ENCODE results near the gene ATP2A2.
"Not testable (repeated sequence)": the region's sequence is repeated elsewhere in the genome, so short reads cannot be mapped to it uniquely, and the experiment has no call there.

Gene ATP2A2

DNA sequence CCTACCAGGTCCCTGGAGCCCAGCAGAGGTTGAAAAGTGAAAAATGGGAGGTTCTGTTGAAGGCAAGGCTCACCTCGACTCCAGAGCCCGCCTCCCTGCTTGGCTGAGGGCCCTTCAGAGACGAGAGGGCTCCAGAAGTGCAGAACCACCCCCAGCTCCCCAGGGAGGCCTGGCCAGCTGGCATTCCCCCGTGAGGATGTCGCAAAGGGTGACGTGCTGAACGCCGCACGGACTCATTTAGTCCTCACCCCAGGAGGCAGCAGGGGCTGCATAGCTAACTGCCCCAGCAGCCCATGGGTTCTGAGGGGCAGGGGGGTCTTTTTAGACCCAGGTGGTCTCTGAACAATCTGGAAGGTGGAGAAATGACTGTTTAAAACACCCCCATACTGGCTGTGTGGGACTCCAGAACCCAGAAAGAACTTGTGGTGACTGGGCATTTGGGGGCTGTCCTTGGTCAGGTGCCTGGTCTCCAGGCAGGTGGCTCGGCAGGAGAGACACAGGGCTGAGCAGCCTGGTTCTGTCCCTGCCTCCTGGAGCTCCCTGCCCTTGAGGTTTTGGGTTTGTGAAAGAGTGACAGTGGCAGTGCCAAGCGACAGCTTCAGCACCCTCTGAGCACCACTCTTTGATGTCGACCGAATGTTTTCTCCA is 90.5 kb downstream of the ATP2A2 start:
- no peak for DNase-seq

DNA sequence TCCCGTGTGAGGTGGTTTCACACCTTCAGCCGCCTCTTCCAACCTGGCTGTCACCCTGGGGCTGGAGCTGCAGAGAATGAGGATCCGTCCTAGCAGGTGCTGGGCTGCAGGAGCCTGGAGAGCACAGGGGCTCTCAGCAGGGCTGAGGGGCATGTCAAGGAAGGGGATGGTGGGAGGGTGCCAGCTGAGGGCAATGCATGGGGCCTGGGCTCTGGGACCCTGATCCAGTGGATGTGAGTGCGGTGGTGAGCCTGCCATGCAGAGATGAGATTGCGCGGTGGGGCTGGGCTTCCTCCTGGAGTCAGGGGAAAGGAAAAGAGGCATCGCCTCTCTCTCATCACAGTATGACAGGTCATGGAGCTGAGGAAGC is 91.0 kb downstream of the ATP2A2 start:
- no peak for DNase-seq

DNA sequence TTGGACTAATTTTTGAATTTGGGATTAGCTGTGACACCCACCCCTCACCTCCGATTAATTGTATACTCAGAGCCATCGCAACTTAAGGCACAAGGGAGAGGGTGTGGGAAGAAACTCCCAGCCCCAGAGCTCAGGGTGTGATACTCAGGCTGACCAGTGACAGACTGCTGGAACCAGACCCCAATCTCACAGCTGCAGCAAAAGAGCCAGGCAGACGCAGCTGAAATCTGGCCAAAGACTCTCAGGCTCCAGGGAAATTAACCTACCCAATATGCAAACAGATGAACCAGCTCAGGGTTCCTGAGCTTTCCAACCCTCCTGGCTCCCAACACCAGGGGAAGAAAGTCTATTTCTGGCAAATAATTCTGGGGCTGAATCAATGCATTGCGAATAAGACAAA is 92.0 kb downstream of the ATP2A2 start:
- DNase-seq = no peak

DNA sequence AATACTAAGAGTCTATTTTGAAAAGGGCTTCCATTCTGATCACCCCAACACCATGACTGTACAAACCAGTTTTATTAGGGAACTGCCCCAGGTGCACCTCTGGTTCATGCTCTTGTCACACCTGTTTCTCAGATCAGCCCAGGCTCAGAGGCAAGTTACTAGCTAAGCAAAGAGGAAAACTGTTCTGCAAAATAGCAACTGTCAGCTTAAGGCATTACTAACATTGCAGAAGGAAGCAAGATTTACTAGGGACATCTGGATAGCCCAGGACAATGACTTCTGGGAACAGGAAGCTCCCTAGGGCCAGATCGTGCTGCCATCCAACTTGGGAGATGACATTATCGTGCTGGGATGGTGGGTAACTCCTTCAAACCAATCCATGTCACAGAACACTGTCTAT is 92.4 kb downstream of the ATP2A2 start:
- no peak for DNase-seq

DNA sequence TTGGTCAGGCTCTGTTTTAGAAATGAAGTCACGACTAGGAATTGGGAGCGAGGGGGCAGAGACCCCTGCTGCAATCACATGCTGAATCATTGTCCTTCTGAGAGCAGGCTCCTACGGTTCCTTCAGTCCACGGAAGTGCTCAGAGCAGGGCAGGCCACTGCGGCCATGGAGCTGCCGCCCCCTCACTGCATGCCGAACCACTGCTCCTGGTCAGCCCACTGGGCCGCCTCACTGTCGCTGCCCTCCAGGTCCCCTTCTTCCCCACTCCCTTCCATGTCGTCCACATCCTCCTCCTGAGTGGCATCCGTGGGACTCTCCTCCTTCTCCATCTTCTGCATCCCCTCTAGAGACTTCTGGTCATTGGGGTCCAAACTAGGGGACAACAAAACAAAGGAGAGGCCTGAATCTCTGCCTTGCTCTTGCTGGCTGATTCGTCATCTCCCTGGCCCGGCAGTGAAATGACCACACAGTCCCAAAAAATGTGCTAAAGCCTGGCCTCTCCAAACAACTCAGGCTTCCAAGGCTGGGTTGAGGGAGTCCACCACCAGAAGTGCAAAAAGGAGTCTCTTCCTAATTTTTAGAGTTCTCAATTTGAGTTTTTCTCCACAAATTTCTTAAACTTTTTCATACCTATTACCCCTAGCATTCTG is 93.0 kb downstream of the ATP2A2 start:
- no peak for DNase-seq

DNA sequence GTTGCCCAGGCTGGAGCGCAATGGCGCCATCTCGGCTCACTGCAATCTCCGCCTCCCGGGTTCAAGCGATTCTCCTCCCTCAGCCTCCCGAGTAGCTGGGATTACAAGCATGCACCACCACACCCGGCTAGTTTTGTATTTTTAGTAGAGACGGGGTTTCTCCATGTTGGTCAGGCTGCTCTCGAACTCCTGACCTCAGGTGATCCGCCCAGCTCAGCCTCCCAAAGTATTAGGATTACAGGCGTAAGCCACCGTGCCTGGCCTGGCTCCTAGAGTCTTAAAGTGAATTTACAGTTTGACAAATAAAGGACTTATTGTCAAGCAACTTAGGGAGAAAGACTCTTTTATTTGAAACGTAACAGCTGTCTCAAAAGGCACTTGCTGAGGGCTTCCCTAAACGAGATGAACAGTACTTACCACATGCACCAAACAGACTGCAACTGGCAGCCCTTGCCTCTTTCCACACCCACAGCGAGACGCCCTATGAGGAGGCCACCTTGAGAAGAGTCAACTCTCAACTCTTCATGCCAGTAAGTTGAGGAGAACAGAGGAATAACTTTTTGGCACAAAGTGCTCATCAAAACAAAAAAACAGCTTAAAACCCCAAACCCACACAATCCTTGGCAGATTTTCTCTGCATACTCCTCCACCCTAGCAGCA is 97.2 kb downstream of the ATP2A2 start:
- not testable (repeated sequence) for DNase-seq

DNA sequence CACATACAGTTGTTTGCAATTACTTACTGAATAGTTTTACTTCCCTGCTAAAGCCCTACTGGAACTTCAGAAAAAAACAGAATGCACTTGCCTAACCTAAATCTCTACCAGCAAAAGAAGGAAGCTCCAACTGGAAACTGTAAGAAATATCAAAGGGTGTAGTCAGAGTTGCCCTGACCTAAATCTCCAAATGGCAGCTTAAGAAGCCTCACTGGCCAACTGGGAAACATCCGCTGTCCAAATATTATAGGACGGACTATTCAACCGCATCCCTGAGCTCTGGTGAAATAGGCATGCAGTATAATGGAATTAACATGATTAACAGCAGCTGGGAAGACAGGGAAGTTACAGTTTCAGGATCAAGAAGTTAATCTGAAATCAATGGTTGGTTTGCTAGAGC is 98.2 kb downstream of the ATP2A2 start:
- DNase-seq = no peak

DNA sequence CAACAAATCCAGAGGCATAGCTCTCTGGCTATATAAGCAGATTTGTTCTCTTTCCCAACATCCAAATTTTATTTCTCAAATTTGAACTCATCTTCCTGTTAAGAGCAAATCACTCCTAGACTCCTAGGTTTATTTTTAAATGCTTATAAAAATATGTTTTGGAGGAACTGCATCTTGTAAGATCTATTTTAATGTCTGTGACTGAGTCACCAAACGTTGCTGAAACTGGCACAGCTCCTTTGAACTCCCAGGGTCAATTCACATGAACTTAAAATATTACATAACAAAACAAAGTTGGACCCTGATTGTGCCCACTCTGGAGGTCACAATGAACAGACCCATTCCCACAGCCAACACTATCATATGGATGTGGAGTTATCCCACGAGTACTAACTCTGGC is 98.6 kb downstream of the ATP2A2 start:
- DNase-seq = no peak

DNA sequence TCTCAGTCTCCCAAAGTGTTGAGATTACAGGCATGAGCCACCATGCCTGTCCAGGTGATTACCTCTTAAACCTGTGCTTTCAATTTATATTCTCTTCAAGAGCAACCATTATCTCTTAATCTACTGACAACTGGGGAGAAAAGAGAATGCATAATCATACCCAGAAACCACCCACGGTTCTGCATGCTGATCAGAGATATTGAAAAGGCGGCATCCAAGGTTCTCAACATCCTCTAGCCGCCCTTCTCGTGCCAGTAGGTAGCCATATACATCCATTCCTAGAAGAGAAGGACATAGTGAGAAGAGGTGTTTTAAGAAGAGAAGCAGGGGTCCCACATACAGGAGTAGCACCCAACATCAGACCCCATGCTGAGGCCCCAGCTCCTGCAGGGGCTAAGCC is 101.6 kb downstream of the ATP2A2 start:
- DNase-seq = no peak
